Measurements from ENCODE around the gene TGM5.

DNA sequence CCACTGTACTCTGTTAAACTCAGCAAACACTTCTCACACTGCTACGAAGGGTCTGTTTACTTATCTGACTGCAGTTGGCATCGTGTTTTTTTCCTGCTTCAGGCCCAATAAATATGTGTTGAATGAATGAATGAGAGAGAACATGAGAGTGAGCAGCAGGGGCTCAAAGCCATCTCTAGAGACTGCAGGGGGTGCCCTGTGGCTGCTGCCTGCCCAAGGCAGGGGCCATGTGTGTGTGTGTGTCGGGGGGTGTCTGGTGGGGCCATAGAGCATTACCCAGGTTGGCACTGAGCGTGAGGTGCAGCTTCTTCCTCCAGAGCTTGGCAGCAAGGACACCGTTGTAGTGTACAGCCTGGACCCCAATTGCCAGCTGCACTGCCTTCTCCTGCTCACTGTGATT is 60.7 kb downstream of the TGM5 start:
- TF ChIP-seq POLR2AphosphoS5 (IDR thresholded peaks at IDR 0.05) (no peak), POLR2A (IDR thresholded peaks at IDR 0.05) (no peak), EP300 (IDR thresholded peaks at IDR 0.05; ENCODE audit: low read depth) (no peak)
- TF ChIP-seq, protein P1, sequence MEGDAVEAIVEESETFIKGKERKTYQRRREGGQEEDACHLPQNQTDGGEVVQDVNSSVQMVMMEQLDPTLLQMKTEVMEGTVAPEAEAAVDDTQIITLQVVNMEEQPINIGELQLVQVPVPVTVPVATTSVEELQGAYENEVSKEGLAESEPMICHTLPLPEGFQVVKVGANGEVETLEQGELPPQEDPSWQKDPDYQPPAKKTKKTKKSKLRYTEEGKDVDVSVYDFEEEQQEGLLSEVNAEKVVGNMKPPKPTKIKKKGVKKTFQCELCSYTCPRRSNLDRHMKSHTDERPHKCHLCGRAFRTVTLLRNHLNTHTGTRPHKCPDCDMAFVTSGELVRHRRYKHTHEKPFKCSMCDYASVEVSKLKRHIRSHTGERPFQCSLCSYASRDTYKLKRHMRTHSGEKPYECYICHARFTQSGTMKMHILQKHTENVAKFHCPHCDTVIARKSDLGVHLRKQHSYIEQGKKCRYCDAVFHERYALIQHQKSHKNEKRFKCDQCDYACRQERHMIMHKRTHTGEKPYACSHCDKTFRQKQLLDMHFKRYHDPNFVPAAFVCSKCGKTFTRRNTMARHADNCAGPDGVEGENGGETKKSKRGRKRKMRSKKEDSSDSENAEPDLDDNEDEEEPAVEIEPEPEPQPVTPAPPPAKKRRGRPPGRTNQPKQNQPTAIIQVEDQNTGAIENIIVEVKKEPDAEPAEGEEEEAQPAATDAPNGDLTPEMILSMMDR (IDR thresholded peaks at IDR 0.05) = no peak

All from transverse colon (tissue), 4 donors.